ENCODE measurements around the gene AZIN2.

DNA sequence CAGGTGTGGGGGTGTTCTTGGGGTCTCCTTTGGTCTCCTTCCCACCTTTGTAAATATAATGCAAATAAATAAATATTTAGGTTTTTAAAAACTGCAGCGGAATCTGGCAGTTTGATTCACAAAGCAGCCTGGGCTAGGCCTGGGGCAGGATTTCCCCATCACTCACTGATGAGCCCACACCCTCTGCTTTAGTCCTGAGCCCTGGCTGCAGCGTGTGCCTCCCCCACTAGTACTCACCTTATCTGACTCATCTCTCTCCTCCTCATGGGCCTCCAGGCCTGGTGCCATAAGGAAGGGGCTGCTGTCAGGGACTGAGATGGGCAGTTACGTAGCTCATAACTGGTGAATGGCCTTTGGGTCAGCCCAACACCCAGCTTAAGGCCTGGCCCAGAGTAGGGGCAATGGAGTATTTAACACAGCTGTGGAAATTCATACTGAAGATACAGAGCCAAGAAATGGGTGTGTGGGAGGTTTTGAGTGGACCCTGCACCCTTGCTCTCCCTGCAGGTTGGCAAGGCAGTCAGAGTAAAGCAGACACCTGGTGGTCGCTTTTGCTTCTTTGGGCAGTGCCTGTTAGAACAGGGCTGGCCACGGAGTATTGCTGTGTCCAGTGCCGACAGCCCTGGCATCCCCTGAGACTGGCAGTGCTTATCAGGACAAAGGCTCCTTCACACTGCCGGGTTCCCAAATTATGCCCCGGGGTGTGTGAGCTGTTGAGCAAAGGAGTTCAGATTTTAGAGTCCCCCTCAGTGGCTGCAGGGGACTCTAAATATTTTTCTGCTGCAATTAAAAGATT lies 39.7 kb downstream of the AZIN2 start:
- TF ChIP-seq CTCF (IDR thresholded peaks at IDR 0.05) (no peak), POLR2A (IDR thresholded peaks at IDR 0.05) (no peak)
